ENCODE data around the gene TGIF2.

The TGIF2 gene

GRCh38 chr20:36528176-36528874 is 45.1 kb upstream of the TGIF2 start:
- H3K27me3 ChIP-seq (ENCODE audit: low read depth, low read length): no peaks in the 10 kb centered on the region
- peaks cover 12% of the 10 kb centered on the region for H3K36me3 ChIP-seq (replicated peaks; ENCODE audit: low read depth, low read length)
- H3K79me2 ChIP-seq (ENCODE audit: low read length): no peaks in the 10 kb centered on the region
- no peak overlapping the region for H2AFZ ChIP-seq (ENCODE audit: low read depth, low read length)
- no peak overlapping the region for H3K4me3 ChIP-seq (ENCODE audit: low read length)
- no peaks in the 10 kb centered on the region for H4K20me1 ChIP-seq (ENCODE audit: insufficient read depth, low read length)
- H3K27ac ChIP-seq (ENCODE audit: low read length): no peak overlapping the region
- TF ChIP-seq CTCF (IDR thresholded peaks at IDR 0.05; ENCODE audit: low read depth, low read length): no peak
- no peak for TF ChIP-seq EZH2phosphoT487 (IDR thresholded peaks at IDR 0.05; ENCODE audit: low read depth)
- H3K9ac ChIP-seq (ENCODE audit: low read length): no peak overlapping the region
- H3K4me2 ChIP-seq (ENCODE audit: low read length): no peak overlapping the region
- no peaks in the 10 kb centered on the region for H3K9me3 ChIP-seq (ENCODE audit: insufficient read depth, low read length)
- H3K4me1 ChIP-seq (ENCODE audit: low read length): no peaks in the 10 kb centered on the region; the same call in 1 of the 2 replicates

- no peaks in the 10 kb centered on the region for H3K79me2 ChIP-seq (ENCODE audit: low read length)
- no peaks in the 10 kb centered on the region for H3K9me3 ChIP-seq (ENCODE audit: insufficient read depth, low read length)
- no peak overlapping the region for H3K9ac ChIP-seq (ENCODE audit: low read length)
- no peaks in the 10 kb centered on the region for H3K27me3 ChIP-seq (ENCODE audit: low read depth, low read length)
- no peaks in the 10 kb centered on the region for H4K20me1 ChIP-seq (ENCODE audit: insufficient read depth, low read length)
- no peaks in the 10 kb centered on the region; the same call in 1 of the 2 replicates for H3K4me1 ChIP-seq (ENCODE audit: low read length)
- TF ChIP-seq CTCF (IDR thresholded peaks at IDR 0.05; ENCODE audit: low read depth, low read length): no peak
- TF ChIP-seq EZH2phosphoT487 (IDR thresholded peaks at IDR 0.05; ENCODE audit: low read depth): no peak
- no peak overlapping the region for H3K4me3 ChIP-seq (ENCODE audit: low read length)
- peaks cover 11% of the 10 kb centered on the region for H3K36me3 ChIP-seq (replicated peaks; ENCODE audit: low read depth, low read length)
- H3K27ac ChIP-seq (ENCODE audit: low read length): no peak overlapping the region
- no peak overlapping the region for H3K4me2 ChIP-seq (ENCODE audit: low read length)
- H2AFZ ChIP-seq (ENCODE audit: low read depth, low read length): no peak overlapping the region
These were observed 44.5 kb upstream of the TGIF2 start for GRCh38 chr20:36528875-36529417.

GRCh38 chr20:36532388-36532787 is 41.0 kb upstream of the TGIF2 start:
- H3K27me3 ChIP-seq (ENCODE audit: low read depth, low read length): no peaks in the 10 kb centered on the region
- H3K79me2 ChIP-seq (ENCODE audit: low read length): no peaks in the 10 kb centered on the region
- no peak overlapping the region for H3K4me3 ChIP-seq (ENCODE audit: low read length)
- H3K27ac ChIP-seq (ENCODE audit: low read length): no peak overlapping the region
- H4K20me1 ChIP-seq (ENCODE audit: insufficient read depth, low read length): no peaks in the 10 kb centered on the region
- H3K4me2 ChIP-seq (ENCODE audit: low read length): no peak overlapping the region
- TF ChIP-seq EZH2phosphoT487 (IDR thresholded peaks at IDR 0.05; ENCODE audit: low read depth) (no peak), CTCF (IDR thresholded peaks at IDR 0.05; ENCODE audit: low read depth, low read length) (no peak)
- no peaks in the 10 kb centered on the region for H3K9me3 ChIP-seq (ENCODE audit: insufficient read depth, low read length)
- H3K9ac ChIP-seq (ENCODE audit: low read length): no peak overlapping the region
- H3K4me1 ChIP-seq (ENCODE audit: low read length): no peaks in the 10 kb centered on the region; the same call in 1 of the 2 replicates
- H3K36me3 ChIP-seq (replicated peaks; ENCODE audit: low read depth, low read length): peaks cover 4% of the 10 kb centered on the region
- no peak overlapping the region for H2AFZ ChIP-seq (ENCODE audit: low read depth, low read length)

GRCh38 chr20:36532822-36533221 is 40.6 kb upstream of the TGIF2 start:
- no peak overlapping the region for H3K9ac ChIP-seq (ENCODE audit: low read length)
- no peaks in the 10 kb centered on the region for H3K79me2 ChIP-seq (ENCODE audit: low read length)
- no peak for TF ChIP-seq CTCF (IDR thresholded peaks at IDR 0.05; ENCODE audit: low read depth, low read length)
- no peak for TF ChIP-seq EZH2phosphoT487 (IDR thresholded peaks at IDR 0.05; ENCODE audit: low read depth)
- H3K4me1 ChIP-seq (ENCODE audit: low read length): no peaks in the 10 kb centered on the region; the same call in 1 of the 2 replicates
- no peak overlapping the region for H3K4me3 ChIP-seq (ENCODE audit: low read length)
- H3K9me3 ChIP-seq (ENCODE audit: insufficient read depth, low read length): no peaks in the 10 kb centered on the region
- H3K36me3 ChIP-seq (replicated peaks; ENCODE audit: low read depth, low read length): peaks cover 4% of the 10 kb centered on the region
- no peaks in the 10 kb centered on the region for H3K27me3 ChIP-seq (ENCODE audit: low read depth, low read length)
- no peak overlapping the region for H3K27ac ChIP-seq (ENCODE audit: low read length)
- no peaks in the 10 kb centered on the region for H4K20me1 ChIP-seq (ENCODE audit: insufficient read depth, low read length)
- no peak overlapping the region for H3K4me2 ChIP-seq (ENCODE audit: low read length)
- H2AFZ ChIP-seq (ENCODE audit: low read depth, low read length): no peak overlapping the region
